Left colon (tissue), 2 donors: ENCODE results near the gene MALAT1. TPM values are rescaled to one million over a fixed set of nuclear protein-coding genes. Genes with fewer than 3 reads are reported as not detected.

Experiments
- ATAC-seq: fragments of 200-7000 bp; cut with Tn5 transposase; one replicate; pipeline ENCODE4 v1.9.1; 2020; ENCODE audit warnings: mild to moderate bottlenecking, moderate library complexity
- DNase-seq, 2 donors: peaks; one replicate each; pipeline ENCODE4 v3.0.0-alpha.2; 2020
- intact Hi-C, 2 donors: fragments of 100-400 bp; cut with DNase I in 1 of 2; cut with micrococcal nuclease in 1 of 2; formaldehyde crosslinking; loops; one replicate each; pipeline versions ENCODE4 v1.11.2 to v1.14.0; 2022; cut with DNase I, micrococcal nuclease
- total RNA-seq, 2 donors: library from RNA; stranded (reverse); fragmentation: NEBNext Ultra II Directional; extraction: Animal tissue kit (Norgen Biotek cat#: 25700); gene quantifications; one replicate each; pipeline ENCODE4 v1.2.1, GENCODE V29; 2021
- donor health status: DM: no; HTN: no; CAD: no.
- donor health status: DM: yes; HTN: yes; CAD: no.

Gene MALAT1
- total RNA-seq, 2 donors from 2014 or later = 7,483 to 9,013 TPM

DNA sequence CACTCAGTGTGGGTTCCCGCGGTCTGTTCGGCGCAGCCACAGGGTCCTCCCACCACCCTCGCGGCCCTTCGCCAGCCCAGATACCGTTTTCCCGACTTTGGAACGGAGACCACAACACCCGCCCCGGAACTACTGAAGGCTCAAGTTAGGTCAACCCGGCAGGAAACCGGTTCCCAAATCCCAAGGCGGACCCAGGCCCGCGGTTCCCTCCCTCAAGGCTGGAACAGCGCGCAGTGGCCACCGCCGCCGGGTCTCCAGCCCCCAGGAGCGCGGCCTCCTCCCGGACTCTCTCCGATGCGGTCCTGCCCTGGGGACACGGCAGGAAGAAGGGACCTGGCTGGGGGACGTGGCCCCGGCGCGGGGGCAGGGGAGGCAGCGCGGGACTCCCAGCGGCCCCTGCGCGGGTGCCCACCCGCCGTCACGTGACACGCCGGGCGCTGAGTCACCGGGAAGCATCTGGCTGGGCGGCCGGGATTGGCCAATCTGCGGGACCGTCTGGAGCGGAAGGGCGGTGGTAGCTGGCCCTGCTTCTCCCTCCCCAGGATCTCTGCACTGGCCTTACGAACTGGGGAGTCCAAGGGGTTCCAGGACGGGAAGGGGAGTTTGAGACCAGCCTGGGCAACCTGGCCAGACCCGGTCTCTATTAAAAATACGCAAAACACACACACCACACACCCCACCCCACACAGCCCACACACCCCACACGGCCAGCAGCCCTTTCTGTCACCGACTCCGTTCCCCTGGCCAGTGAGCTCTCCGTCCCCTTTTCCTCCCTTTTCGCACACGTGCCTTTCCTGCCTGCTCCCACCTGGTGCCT lies 21.5 kb upstream of the MALAT1 start:
- DNase-seq (peak; percentile 97 to 98), ATAC-seq (peak; percentile 76)
- intact Hi-C loops = loop anchor here in 1 of 2 donors (2.0 kb wide), 1 partner anchor 15 kb away; no protein-coding TSS in a partner anchor

DNA sequence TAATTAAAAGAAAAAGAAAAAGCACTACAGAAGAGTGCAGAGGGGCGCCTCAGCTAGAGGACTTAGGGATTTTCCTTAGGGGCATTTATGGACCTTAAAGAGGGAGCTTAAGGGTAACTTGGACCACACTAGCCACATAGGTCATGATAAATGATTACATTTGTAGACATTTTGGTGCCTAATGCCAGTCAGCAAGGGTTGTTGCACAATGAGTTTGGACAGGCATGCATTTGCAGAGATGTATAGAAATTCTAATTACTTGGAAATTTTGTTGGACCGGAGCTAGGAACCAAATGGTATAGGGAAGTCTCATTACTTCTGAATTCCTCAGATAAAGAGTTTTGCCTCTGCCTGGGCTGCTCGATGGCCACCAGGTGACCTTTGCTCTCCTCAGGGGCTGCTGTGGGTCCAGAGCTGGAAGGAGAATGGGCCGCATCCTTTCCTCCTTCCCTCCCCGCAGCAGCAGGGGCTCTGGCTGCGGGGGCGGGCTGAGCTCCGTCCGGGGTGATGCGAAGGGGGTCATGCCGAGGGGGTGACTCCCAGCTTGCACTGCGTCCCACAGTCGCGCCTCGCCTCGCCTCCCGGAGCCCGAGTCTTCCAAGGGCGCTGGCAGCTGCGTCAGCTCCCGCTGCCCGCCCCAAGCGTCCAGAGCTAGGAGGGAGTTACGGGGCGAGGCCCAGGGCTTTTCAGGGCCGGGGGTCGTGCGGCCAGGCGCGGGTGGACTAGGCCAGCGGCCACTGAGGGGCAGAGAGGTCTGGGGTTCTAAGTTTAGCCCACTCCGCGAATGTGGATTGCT lies 20.3 kb upstream of the MALAT1 start:
- ATAC-seq = peak; percentile 35
- peak; percentile 64 to 68 for DNase-seq
- intact Hi-C loops = no loop called here

DNA sequence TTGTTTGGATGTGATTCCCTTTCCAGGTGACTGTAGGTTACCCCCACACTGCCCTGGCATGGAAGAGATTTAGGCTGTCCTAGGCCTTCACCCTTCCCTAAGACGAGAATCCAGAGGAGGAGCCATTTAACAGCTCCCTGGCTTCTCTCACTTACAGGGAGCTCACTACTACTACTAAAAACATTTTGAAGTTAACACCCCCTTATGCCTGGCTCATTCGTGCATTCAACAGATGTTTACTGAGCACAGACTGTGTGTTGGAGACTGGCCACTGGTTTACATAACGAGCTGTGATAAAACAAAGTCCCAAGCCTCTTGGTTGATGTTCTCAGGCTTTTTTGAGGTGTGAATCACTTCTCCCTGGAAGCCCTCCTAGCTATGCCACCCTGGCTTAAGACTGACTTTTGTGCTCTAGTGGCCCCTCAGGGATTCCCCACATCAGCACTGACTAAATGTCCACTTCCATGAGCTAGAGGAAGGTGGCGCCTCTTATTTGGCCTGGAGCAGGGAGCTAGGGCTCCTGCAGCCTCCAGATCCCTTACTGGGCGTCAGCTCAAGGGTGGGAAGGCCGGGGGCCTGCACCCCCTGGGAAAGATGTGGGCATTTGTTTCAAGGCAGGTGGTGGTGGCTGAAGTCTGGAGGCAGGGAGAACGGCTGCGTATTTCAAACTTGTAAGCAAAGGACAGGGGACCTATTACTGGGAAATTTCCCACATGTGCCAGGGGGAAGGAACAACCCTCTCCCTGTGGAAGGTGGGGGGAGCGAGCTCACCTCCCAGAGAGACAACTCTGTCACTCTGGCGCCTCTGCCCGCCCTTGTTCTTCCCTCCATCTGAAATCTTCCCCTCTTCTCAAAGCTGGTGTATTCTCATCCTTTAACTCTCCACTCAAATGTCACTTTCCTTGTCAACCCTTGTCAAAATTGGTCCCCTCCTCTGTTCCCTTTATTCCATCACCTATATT lies 19.4 kb upstream of the MALAT1 start:
- intact Hi-C loops = no loop called here
- peak; percentile 40 to 80 for DNase-seq
- ATAC-seq = peak; percentile 26

DNA sequence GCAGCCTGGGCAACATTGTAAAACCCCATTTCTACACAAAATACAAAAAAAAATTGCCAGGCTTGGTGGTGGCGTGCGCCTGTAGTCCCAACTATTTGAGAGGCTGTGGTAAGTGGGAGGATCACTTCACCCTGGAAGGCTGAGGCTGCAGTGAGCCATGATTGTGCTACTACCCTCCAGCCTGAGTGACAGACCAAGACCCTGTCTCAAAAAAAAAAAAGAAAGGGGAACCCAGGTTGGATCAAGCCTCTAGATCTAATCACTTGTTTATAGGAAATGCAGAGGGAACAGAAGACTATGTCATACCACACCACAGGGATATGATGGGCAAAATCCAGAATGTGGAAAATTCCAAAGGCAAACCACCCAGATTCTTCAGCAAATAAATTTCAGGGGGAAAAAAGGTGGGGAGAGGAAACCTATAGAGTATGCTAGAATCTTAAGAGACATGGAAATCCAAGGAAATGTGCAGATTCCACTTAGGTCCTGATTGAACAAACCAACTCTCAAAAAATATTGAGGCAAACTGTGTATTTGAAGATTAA lies 16.5 kb upstream of the MALAT1 start:
- intact Hi-C loops = no loop called here
- ATAC-seq = no peak
- no peak for DNase-seq

DNA sequence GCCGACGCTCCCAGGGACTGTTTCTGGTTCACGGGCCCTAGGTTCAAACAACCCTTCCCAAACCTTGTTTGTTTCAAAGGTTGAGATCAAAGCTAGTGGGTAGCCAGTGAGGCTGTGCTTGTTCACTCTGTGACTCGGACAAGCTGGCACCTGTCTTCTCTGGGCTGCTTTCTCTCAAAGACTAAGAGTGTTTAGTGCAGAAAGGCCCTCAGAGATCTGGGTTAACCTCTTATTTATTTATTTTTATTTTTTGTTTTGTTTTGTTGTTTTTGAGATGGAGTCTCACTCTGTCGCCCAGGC lies 13.0 kb upstream of the MALAT1 start:
- ATAC-seq (no peak), DNase-seq (no peak)
- intact Hi-C loops = no loop called here

DNA sequence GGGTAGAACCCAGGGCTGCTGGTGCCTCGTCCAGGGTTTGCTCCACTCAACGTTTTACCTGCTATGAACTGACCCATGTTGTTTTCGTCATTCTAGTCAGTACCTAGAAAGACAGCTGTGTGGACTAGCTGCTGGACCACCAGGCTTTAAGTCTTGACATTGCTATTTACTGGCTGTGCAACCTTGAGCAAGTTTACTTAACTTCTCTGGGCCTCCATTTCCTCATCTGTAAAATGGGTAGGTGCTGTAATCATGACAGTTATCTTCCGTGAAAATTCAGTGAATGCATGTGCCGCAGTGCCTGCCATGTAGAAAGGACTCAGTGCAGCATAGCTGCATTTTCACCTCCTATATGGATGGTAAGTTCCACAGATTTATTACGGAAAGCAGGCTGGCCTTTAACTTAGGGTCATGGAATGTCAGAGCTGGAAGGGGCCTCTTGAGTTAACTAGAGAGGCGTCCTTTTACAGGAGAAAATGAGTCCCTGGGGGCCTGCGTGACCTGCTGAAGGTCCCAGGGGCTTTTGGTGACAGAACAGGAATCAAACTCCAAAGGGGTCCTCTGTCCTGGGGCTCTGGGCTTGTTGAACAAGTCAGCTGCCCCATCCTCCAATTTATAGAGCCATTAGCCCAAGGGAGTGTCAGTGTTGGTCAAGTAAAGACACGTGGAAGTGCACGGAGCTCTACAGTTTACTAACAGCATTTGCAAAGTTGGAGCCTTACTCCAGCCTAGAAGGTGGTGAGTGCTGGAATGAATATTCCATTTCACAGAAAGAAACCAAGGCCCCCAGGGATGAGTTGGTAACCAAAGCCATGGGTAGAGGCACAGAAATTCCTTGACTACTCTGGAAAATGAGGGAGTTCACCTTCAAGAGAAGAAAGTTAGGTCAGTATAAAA lies 12.0 kb upstream of the MALAT1 start:
- intact Hi-C loops = no loop called here
- ATAC-seq = no peak
- DNase-seq = no peak

- ATAC-seq (peak; percentile 58), DNase-seq (peak; percentile 93 to 99)
- intact Hi-C loops = no loop called here
Observed at GRCh38 chr11:65487467-65488272, 11.2 kb upstream of the MALAT1 start.

GRCh38 chr11:65488273-65489034 lies 10.4 kb upstream of the MALAT1 start:
- ATAC-seq (peak; percentile 25), DNase-seq (peak; percentile 73 to 75)
- intact Hi-C loops = no loop called here

GRCh38 chr11:65489035-65489705 lies 9.7 kb upstream of the MALAT1 start:
- intact Hi-C loops = no loop called here
- ATAC-seq (peak; percentile 15), DNase-seq (peak; percentile 56 to 67)

- DNase-seq = peak; percentile 53 to 68
- intact Hi-C loops = no loop called here
- ATAC-seq = peak; percentile 11
Observed at GRCh38 chr11:65489706-65490320, 9.0 kb upstream of the MALAT1 start.

DNA sequence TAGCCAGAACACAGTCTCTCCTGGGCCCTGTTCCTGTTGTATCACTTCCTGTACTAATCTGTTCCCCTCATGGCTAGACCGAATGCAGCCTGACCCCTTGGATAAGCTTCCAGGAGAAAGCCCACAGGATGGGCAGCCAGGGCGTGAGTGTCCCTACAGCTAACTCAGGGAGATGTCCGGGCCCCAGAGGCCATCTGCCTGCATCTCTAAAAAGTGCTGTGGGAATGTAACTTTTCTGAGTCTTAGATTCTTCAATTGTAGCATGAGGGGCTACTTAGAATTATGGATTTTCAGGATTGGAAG lies 7.7 kb upstream of the MALAT1 start:
- intact Hi-C loops = no loop called here
- no peak for DNase-seq
- ATAC-seq = no peak

- intact Hi-C loops = loop anchor here in 1 of 2 donors (2.0 kb wide), 1 partner anchor 15 kb away; no protein-coding TSS in a partner anchor
- peak; percentile 86 to 90 for DNase-seq
- peak; percentile 58 for ATAC-seq
Observed at GRCh38 chr11:65491614-65492386, 7.0 kb upstream of the MALAT1 start.

- DNase-seq (no peak), ATAC-seq (no peak)
- intact Hi-C loops = loop anchor here in 1 of 2 donors (2.0 kb wide), 1 partner anchor 16 kb away; no protein-coding TSS in a partner anchor
Observed at GRCh38 chr11:65492387-65492636, 6.5 kb upstream of the MALAT1 start.

DNA sequence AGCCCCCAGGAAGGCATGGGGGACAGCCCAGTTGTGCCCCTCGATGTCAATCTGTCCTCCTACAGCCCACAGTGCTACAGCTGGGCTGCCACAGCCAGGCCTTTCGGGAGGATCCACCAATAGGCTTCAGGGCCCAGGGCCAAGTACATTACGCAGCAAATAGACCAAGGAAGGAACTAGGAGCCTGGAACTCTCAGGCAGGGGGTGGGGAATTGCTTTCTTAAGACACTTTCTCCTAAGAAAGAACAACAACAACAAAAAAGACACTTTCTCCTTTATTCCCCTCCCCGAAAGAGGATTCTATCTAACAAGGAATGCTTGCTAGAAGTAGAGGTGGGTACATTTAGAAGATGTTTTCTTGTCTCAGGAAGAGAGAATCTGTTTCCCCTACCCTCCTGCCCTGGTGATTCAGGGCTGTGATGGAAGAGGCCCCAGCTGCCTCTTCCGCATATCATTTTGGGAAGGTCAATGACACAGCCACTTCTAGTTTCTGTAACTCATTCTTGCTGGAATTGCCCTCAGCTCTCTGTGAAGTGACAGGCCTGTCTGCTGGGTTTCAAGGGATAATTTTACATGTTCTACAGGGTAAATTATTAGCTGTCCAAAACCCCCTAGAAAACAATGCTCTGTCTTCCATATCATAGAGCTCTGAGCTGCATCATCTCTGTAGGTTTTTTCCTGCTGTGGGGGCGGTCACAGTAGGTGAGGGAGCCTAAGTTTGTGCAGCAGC lies 6.0 kb upstream of the MALAT1 start:
- ATAC-seq = peak; percentile 34
- intact Hi-C loops = loop anchor here in 1 of 2 donors (2.0 kb wide), 1 partner anchor 16 kb away; no protein-coding TSS in a partner anchor
- peak; percentile 84 to 90 for DNase-seq
